IPS-20b (cell line): Measurements from ENCODE around the gene JAG1.

Source experiments
- H3K27ac ChIP-seq: one replicate; pipeline ENCODE4 v1.5.1; 2013; ENCODE audit warnings: low read length
- H3K27me3 ChIP-seq: 2 replicates; pipeline ENCODE4 v1.6.1; 2013; ENCODE audit warnings: mild to moderate bottlenecking, low read length, inconsistent platforms; ENCODE audit not compliant: insufficient read depth
- H3K36me3 ChIP-seq: 2 replicates; pipeline ENCODE4 v1.6.1; 2013; ENCODE audit warnings: low read depth, mild to moderate bottlenecking, inconsistent platforms, low read length, moderate library complexity; ENCODE audit not compliant: insufficient read depth
- H3K4me1 ChIP-seq: 2 replicates; pipeline ENCODE4 v1.6.1; 2013; ENCODE audit warnings: mild to moderate bottlenecking, control low read depth, inconsistent platforms, low read length, moderate library complexity; ENCODE audit not compliant: insufficient read depth
- H3K4me3 ChIP-seq: 2 replicates; pipeline ENCODE4 v1.5.1; 2013; ENCODE audit warnings: mild to moderate bottlenecking, low read length, inconsistent platforms
- H3K9ac ChIP-seq: 2 replicates; pipeline ENCODE4 v1.6.1; 2013; ENCODE audit warnings: low read depth, mild to moderate bottlenecking, inconsistent platforms, low read length, moderate library complexity
- H3K9me3 ChIP-seq: 2 replicates; pipeline ENCODE4 v1.6.1; 2013; ENCODE audit warnings: mild to moderate bottlenecking, low read depth, low read length, inconsistent platforms; ENCODE audit not compliant: insufficient read depth

JAG1 gene

DNA sequence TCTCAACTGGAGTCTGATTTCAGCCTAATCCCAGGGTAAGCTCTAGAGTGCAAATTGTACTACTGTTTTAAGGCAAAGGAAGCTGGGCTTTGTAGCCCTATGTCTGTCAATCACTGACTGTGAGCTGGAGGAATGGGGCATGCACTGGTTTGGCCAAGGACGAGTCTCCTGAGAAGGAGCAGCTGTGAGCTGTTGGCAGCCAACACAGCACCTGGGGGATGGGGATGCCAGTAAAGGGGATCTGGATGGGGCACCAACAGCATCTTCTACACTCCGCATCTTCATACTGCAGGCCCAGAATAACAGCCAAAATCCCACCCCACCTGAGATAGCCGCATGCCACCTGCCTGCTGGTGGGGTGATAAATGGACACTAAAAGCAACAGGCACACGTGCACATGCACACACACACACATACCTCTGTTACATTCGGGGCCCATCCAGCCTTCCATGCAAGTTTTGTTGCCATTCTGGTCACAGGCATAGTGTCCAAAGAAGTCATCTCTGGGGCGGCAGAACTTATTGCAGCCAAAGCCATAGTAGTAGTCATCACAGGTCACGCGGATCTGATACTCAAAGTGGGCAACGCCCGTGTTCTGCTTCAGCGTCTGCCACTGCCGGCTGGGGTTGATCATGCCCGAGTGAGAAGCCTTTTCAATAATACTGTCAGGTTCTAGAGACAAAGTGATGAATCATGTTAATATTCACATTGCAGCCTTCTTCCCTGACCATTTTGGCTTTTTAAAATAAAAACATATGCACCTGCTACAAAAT lies 15.6 kb downstream of the JAG1 start:
- H3K9me3 ChIP-seq: no peaks in the 10 kb centered on the region
- H3K27ac ChIP-seq: no peak overlapping the region
- no peak overlapping the region for H3K4me3 ChIP-seq
- peaks cover 98% of the 10 kb centered on the region for H3K36me3 ChIP-seq
- H3K4me1 ChIP-seq: peaks cover 58% of the 10 kb centered on the region
- no peak overlapping the region for H3K9ac ChIP-seq
- H3K27me3 ChIP-seq: no peaks in the 10 kb centered on the region

- peaks cover 63% of the 10 kb centered on the region for H3K4me1 ChIP-seq
- no peaks in the 10 kb centered on the region for H3K9me3 ChIP-seq
- H3K9ac ChIP-seq: no peak overlapping the region
- no peaks in the 10 kb centered on the region for H3K27me3 ChIP-seq
- no peak overlapping the region for H3K4me3 ChIP-seq
- H3K27ac ChIP-seq: no peak overlapping the region
- peaks cover 98% of the 10 kb centered on the region for H3K36me3 ChIP-seq
These were observed 16.3 kb downstream of the JAG1 start for GRCh38 chr20:10657453-10657852.

- Histone ChIP-seq H3K27ac (no peak overlapping the region), H3K9me3 (no peaks in the 10 kb centered on the region), H3K4me3 (no peak overlapping the region), H3K4me1 (peaks cover 60% of the 10 kb centered on the region), H3K36me3 (peaks cover 98% of the 10 kb centered on the region), H3K9ac (no peak overlapping the region), H3K27me3 (no peaks in the 10 kb centered on the region)
These were observed 17.8 kb downstream of the JAG1 start for GRCh38 chr20:10655720-10656669.

DNA sequence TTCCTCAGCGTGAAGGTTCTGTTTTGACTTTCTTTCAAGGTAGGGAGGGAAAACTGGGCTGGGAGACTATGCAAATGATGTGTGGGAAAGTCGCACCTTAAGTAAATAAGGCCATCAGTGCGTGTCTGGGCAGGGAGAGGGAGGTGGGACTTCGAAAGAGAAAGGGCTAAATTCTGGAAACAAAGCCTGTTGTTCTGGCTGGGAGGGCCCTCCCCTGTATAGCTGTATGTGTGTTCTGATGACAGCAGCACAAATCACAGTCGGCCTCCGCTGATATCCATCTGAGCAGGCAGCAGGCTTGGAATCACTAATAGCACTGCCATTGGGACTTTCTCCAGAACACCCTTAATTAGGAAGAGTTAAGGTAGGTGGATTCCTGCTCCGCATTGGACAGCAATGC lies 19.2 kb downstream of the JAG1 start:
- no peak overlapping the region for H3K27ac ChIP-seq

GRCh38 chr20:10654250-10654610 lies 19.6 kb downstream of the JAG1 start:
- no peak overlapping the region for H3K27ac ChIP-seq
- H3K4me3 ChIP-seq: no peak overlapping the region
- H3K9me3 ChIP-seq: no peaks in the 10 kb centered on the region
- peaks cover 98% of the 10 kb centered on the region for H3K36me3 ChIP-seq
- H3K27me3 ChIP-seq: no peaks in the 10 kb centered on the region
- no peak overlapping the region for H3K9ac ChIP-seq
- H3K4me1 ChIP-seq: peaks cover 58% of the 10 kb centered on the region

More for the DNA sequence above, 19.2 kb downstream of the JAG1 start:
- H3K4me1 ChIP-seq: peaks cover 57% of the 10 kb centered on the region
- no peak overlapping the region for H3K4me3 ChIP-seq
- no peaks in the 10 kb centered on the region for H3K9me3 ChIP-seq
- H3K36me3 ChIP-seq: peaks cover 98% of the 10 kb centered on the region
- no peak overlapping the region for H3K9ac ChIP-seq
- H3K27me3 ChIP-seq: no peaks in the 10 kb centered on the region

DNA sequence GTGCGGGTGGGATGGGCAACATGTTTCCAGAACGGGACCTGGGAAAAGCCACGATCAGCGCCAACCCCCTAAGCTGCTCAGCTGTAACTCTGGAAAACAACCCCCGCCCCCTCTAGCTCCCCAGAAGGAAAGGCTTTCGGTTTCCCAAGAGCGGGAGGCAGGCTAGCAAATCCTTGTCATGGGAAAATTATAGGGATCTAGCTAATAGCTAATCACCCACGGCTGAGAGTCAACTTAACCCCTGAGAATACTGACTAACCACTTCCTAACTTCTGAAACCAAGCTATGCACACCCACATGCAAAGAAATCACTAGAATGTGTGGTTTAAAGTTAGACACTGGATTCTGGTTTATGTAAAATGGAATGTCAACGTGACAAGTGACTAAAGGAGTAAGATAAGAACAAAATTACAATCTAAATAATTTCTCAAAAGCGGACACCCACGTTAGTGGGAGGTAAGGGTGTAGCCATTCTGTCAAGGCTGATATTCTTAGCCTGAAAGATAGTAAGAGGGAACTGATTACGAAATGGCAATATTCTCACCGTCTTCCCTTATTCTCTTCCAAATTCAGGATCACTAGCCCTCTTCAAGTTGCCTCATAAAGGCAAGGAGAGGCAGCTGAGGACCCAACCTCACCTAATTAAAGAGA lies 20.1 kb downstream of the JAG1 start:
- no peaks in the 10 kb centered on the region for H3K27me3 ChIP-seq
- peaks cover 59% of the 10 kb centered on the region for H3K4me1 ChIP-seq
- peaks cover 98% of the 10 kb centered on the region for H3K36me3 ChIP-seq
- H3K27ac ChIP-seq: no peak overlapping the region
- no peak overlapping the region for H3K9ac ChIP-seq
- no peaks in the 10 kb centered on the region for H3K9me3 ChIP-seq
- no peak overlapping the region for H3K4me3 ChIP-seq

DNA sequence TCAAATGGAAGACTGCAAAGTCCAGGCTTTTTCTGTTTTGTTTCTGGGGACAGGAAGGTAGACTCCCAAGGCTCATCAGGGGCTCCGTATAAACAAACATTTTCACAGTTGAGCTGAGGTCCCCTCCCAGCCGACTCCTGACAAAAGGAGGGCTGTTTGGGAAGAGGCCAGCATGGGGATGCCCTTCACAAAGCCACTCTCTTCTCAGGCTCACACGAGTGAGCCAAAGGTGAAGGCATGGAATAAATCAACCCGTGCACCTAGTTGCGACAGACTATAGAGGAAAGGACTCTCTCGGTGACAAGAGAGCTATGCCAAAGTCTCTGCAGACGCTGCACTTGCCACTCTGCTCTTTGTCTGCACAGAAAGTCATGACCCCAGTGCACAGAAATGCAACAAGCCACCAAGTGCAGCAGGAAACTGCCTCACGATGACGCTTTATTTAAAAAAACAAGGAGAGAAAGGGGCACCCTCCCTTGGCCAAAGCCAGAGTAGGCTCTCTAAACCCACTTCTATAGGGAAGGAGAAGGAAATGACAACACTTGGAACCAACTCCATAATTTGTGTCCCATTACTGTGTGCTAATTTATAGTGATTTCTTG lies 21.0 kb downstream of the JAG1 start:
- Histone ChIP-seq H3K27ac (no peak overlapping the region), H3K36me3 (peaks cover 98% of the 10 kb centered on the region), H3K9ac (no peak overlapping the region), H3K27me3 (no peaks in the 10 kb centered on the region), H3K4me3 (no peak overlapping the region), H3K9me3 (no peaks in the 10 kb centered on the region), H3K4me1 (peaks cover 63% of the 10 kb centered on the region)

DNA sequence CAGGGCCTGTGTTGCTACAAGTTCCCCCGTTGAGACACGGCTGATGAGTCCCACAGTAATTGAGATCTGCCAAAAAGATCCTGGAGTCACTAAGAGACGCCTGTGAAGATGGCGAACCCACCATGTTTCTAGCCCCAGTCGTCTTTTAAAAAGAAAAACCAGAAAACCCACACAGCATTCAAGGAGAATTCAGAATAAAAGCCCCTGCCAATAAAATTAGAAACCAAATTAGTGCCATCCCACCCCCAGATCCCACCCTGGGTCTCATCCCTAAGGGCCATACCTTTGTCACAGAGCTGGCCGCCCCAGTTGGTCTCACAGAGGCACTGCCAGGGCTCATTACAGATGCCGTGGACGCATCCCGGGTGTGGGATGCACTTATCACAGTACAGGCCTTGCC lies 21.6 kb downstream of the JAG1 start:
- Histone ChIP-seq H3K36me3 (peaks cover 98% of the 10 kb centered on the region), H3K4me3 (no peak overlapping the region), H3K27ac (no peak overlapping the region), H3K9ac (no peak overlapping the region), H3K9me3 (no peaks in the 10 kb centered on the region), H3K27me3 (no peaks in the 10 kb centered on the region), H3K4me1 (peaks cover 60% of the 10 kb centered on the region)

GRCh38 chr20:10651227-10651990 lies 22.4 kb downstream of the JAG1 start:
- Histone ChIP-seq H3K9ac (no peak overlapping the region), H3K9me3 (no peaks in the 10 kb centered on the region), H3K4me3 (no peak overlapping the region), H3K27me3 (no peaks in the 10 kb centered on the region), H3K27ac (no peak overlapping the region), H3K4me1 (peaks cover 56% of the 10 kb centered on the region), H3K36me3 (peaks cover 98% of the 10 kb centered on the region)

DNA sequence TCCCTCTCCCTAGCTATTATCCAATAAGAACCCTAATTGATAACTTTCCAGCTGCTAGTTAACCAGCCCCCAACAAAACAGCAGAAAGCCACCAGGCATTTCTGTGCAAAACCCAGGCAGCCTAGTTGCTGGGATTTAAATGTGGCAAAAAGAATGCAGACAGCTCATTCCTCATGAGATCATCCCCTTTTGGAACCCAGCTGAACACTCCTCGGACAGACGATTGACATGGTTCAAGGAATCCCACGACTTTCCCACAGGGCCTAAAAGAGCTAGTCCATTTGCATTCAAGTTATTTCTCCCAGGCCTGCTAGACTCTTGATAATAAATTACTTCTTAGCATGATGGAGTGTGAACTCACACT lies 24.0 kb downstream of the JAG1 start:
- Histone ChIP-seq H3K36me3 (peaks cover 98% of the 10 kb centered on the region), H3K4me1 (peaks cover 45% of the 10 kb centered on the region), H3K4me3 (peak overlapping the region; percentile 1; the same call in 1 of the 2 replicates), H3K9me3 (no peaks in the 10 kb centered on the region), H3K27ac (no peak overlapping the region), H3K9ac (peak overlapping the region; percentile 28; the same call in 1 of the 2 replicates), H3K27me3 (no peaks in the 10 kb centered on the region)
